Measurements from ENCODE around the gene PNPLA7.

DNA sequence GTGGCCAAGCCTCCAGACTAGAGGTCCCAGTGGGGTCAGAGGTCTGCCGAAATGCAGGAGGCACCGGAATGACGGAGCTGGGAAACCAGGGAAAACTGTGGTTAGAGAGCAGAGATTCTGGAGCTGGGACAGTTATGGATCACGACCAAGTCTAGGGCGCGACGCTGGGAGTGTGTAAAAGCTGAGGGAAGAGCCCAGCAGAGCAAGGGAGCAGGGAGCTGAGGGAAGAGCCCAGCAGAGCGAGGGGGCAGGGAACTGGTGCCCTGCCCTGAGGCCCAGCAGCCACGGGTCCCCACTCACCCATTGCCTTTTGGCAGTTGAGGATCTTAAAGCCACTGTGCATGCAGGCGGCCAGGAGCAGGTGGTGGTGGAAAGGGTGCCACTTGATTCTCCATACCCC lies 13.9 kb upstream of the PNPLA7 start:
- TF ChIP-seq PBX3 (IDR thresholded peaks at IDR 0.05; ENCODE audit: insufficient replicate concordance, low read depth, low read length) = no peak
- no peak for TF ChIP-seq EP300 (IDR thresholded peaks at IDR 0.05; ENCODE audit: borderline replicate concordance in 1 of 2, control insufficient read depth in 1 of 2, low read depth in 2 of 2, low read length in 2 of 2)
- TF ChIP-seq STAT1 (conservative IDR thresholded peaks at IDR 0.05) = no peak
- TF ChIP-seq HCFC1 (IDR thresholded peaks at IDR 0.05; ENCODE audit: low read length) = no peak
- TF ChIP-seq, protein P1, sequence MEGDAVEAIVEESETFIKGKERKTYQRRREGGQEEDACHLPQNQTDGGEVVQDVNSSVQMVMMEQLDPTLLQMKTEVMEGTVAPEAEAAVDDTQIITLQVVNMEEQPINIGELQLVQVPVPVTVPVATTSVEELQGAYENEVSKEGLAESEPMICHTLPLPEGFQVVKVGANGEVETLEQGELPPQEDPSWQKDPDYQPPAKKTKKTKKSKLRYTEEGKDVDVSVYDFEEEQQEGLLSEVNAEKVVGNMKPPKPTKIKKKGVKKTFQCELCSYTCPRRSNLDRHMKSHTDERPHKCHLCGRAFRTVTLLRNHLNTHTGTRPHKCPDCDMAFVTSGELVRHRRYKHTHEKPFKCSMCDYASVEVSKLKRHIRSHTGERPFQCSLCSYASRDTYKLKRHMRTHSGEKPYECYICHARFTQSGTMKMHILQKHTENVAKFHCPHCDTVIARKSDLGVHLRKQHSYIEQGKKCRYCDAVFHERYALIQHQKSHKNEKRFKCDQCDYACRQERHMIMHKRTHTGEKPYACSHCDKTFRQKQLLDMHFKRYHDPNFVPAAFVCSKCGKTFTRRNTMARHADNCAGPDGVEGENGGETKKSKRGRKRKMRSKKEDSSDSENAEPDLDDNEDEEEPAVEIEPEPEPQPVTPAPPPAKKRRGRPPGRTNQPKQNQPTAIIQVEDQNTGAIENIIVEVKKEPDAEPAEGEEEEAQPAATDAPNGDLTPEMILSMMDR (IDR thresholded peaks at IDR 0.05 in 2 of 3, conservative IDR thresholded peaks at IDR 0.05 in 1 of 3; ENCODE audit: control insufficient read depth in 2 of 3, extremely low read depth in 1 of 3, insufficient read depth in 1 of 3, low read depth in 3 of 3, low read length in 3 of 3) = no peak
- no peak for TF ChIP-seq STAT3 (IDR thresholded peaks at IDR 0.05; ENCODE audit: low read depth, low read length)
- no peak for TF ChIP-seq POLR2A (IDR thresholded peaks at IDR 0.05; ENCODE audit: low read depth, low read length)
- no peak for TF ChIP-seq EZH2 (IDR thresholded peaks at IDR 0.05; ENCODE audit: borderline replicate concordance, control insufficient read depth, low read depth, low read length)

All from GM12878 (cell line).